Measurements from ENCODE around the gene MRRF. TPM values are rescaled to one million over a fixed set of nuclear protein-coding genes. Genes with fewer than 3 reads are reported as not detected.

MRRF gene
- total RNA-seq, 1 donor from 2014 or later = 21.7 TPM

GRCh38 chr9:122256206-122256605, 8.5 kb upstream of the MRRF start:
- Mint-ChIP-seq H3K36me3 (ENCODE audit: low read depth) (peaks cover 32% of the 10 kb centered on the region), H3K4me1 (ENCODE audit: low read depth) (peaks cover 6% of the 10 kb centered on the region), H3K9me3 (ENCODE audit: low read depth) (no peaks in the 10 kb centered on the region), H3K4me3 (ENCODE audit: unreplicated experiment) (no peak overlapping the region), H3K27me3 (ENCODE audit: low read depth) (no peaks in the 10 kb centered on the region), H3K27ac (ENCODE audit: unreplicated experiment) (no peak overlapping the region)
- no peak for DNase-seq (ENCODE audit: low spot score)
- TF ChIP-seq CTCF (IDR thresholded peaks at IDR 0.05) = no peak

GRCh38 chr9:122258886-122259415, 5.7 kb upstream of the MRRF start:
- no peak for TF ChIP-seq CTCF (IDR thresholded peaks at IDR 0.05)
- Mint-ChIP-seq H3K27ac (ENCODE audit: unreplicated experiment) (no peak overlapping the region), H3K4me3 (ENCODE audit: unreplicated experiment) (no peak overlapping the region), H3K9me3 (ENCODE audit: low read depth) (no peaks in the 10 kb centered on the region), H3K27me3 (ENCODE audit: low read depth) (no peaks in the 10 kb centered on the region), H3K36me3 (ENCODE audit: low read depth) (peaks cover 22% of the 10 kb centered on the region), H3K4me1 (ENCODE audit: low read depth) (peaks cover 30% of the 10 kb centered on the region)
- no peak for DNase-seq (ENCODE audit: low spot score)

- DNase-seq (ENCODE audit: low spot score) = no peak
- Mint-ChIP-seq H3K9me3 (ENCODE audit: low read depth) (no peaks in the 10 kb centered on the region), H3K27me3 (ENCODE audit: low read depth) (no peaks in the 10 kb centered on the region), H3K36me3 (ENCODE audit: low read depth) (peaks cover 15% of the 10 kb centered on the region), H3K4me1 (ENCODE audit: low read depth) (peaks cover 42% of the 10 kb centered on the region), H3K27ac (ENCODE audit: unreplicated experiment) (peak overlapping the region; percentile 68), H3K4me3 (ENCODE audit: unreplicated experiment) (no peak overlapping the region)
- no peak for TF ChIP-seq CTCF (IDR thresholded peaks at IDR 0.05)
Observed at GRCh38 chr9:122261469-122261881, 3.2 kb upstream of the MRRF start.

GRCh38 chr9:122262073-122262472, 2.6 kb upstream of the MRRF start:
- Mint-ChIP-seq H3K9me3 (ENCODE audit: low read depth) (no peaks in the 10 kb centered on the region), H3K27ac (ENCODE audit: unreplicated experiment) (peak overlapping the region; percentile 68), H3K4me3 (ENCODE audit: unreplicated experiment) (no peak overlapping the region), H3K4me1 (ENCODE audit: low read depth) (peaks cover 42% of the 10 kb centered on the region), H3K27me3 (ENCODE audit: low read depth) (no peaks in the 10 kb centered on the region), H3K36me3 (ENCODE audit: low read depth) (peaks cover 15% of the 10 kb centered on the region)
- no peak for DNase-seq (ENCODE audit: low spot score)
- TF ChIP-seq CTCF (IDR thresholded peaks at IDR 0.05) = no peak

GRCh38 chr9:122263699-122264349, 858 bp upstream of the MRRF start:
- Mint-ChIP-seq H3K27ac (ENCODE audit: unreplicated experiment) (peak overlapping the region; percentile 99), H3K9me3 (ENCODE audit: low read depth) (no peaks in the 10 kb centered on the region), H3K4me1 (ENCODE audit: low read depth) (peaks cover 42% of the 10 kb centered on the region), H3K36me3 (ENCODE audit: low read depth) (peaks cover 13% of the 10 kb centered on the region), H3K27me3 (ENCODE audit: low read depth) (no peaks in the 10 kb centered on the region), H3K4me3 (ENCODE audit: unreplicated experiment) (peak overlapping the region; percentile 95)
- DNase-seq (ENCODE audit: low spot score) = no peak
- no peak for TF ChIP-seq CTCF (IDR thresholded peaks at IDR 0.05)

Data from chondrocyte (in vitro differentiated cells).